ENCODE results near the gene MYOT.

GRCh38 chr5:137870647-137871339 lies 3.1 kb downstream of the MYOT start:
- TF ChIP-seq POLR2A (IDR thresholded peaks at IDR 0.05; ENCODE audit: low read depth, low read length) (no peak), POLR2AphosphoS5 (IDR thresholded peaks at IDR 0.05; ENCODE audit: low read depth, low read length) (no peak), TAF1 (IDR thresholded peaks at IDR 0.05; ENCODE audit: low read depth, low read length) (no peak)

All from GM12891 (cell line).